HG03442 (cell line): ENCODE results near the gene TMEM185B.
"Not testable (repeated sequence)": the region's sequence is repeated elsewhere in the genome, so short reads cannot be mapped to it uniquely, and the experiment has no call there.

ENCODE experiments used
- ATAC-seq: cut with Tn5 transposase; IDR thresholded peaks from one replicate; pipeline ENCODE4 v1.9.1; 2021; ENCODE audit warnings: mild to moderate bottlenecking, moderate library complexity; ENCODE audit not compliant: unreplicated experiment

TMEM185B gene

GRCh38 chr2:120251880-120252224, 28.7 kb upstream of the TMEM185B start:
- no peak for ATAC-seq

DNA sequence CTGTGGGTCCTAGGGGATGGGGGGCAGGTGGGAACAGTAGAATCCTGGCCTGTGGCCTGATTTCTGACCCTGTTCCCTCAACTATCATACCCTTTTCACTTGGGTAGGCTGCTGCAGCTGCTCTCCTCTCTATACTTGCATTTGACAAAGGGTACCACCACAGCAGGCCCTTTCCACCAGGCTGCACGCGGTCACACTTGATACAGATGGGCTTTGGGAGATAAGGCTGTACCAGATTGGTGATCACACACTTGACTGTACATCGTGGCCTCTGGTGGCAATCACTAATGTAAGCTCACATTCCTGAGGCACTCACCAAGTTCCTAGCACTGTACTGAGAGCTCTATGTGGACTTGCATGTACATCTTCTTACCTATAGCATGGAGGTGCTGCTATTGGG, 27.9 kb upstream of the TMEM185B start:
- no peak for ATAC-seq

DNA sequence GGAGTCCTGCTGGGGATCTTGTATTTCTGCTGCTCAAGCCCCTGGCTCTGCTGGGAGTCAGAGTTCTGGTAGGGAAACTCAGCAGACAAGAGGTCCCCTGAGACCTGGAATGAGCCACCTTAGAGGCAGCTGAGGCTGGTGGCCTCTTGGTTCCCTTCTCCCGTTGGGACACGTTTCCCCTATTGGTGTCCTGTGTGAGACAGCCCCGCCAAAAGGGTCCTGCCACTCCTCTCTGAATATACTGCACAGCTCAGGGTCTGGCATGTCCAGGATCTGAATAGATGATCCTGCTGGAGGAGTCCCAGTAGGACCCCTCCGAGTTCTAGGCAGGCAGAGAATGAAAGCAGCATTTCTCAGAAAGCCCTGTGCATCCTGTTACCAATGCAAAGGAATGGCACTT, 27.4 kb upstream of the TMEM185B start:
- ATAC-seq: no peak

DNA sequence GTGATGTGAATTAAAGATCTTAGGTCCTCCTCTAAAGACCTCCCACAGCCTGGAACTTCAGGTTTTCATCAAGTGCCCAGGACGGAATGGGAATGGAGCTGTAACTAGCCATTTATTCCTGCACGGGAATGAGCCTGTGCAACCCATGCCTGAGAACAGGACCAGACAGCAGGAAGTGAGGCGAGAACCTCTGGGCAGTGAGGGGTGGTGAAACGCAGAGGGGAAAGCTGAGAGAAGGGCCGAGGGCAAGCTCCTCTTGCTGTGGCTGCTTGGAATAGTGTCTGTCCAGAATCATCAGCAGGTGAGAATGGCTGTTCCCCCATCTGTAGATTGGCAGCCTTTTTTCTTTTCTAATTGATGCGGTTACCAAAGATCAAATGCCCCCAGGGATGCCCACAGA, 24.7 kb upstream of the TMEM185B start:
- no peak for ATAC-seq

DNA sequence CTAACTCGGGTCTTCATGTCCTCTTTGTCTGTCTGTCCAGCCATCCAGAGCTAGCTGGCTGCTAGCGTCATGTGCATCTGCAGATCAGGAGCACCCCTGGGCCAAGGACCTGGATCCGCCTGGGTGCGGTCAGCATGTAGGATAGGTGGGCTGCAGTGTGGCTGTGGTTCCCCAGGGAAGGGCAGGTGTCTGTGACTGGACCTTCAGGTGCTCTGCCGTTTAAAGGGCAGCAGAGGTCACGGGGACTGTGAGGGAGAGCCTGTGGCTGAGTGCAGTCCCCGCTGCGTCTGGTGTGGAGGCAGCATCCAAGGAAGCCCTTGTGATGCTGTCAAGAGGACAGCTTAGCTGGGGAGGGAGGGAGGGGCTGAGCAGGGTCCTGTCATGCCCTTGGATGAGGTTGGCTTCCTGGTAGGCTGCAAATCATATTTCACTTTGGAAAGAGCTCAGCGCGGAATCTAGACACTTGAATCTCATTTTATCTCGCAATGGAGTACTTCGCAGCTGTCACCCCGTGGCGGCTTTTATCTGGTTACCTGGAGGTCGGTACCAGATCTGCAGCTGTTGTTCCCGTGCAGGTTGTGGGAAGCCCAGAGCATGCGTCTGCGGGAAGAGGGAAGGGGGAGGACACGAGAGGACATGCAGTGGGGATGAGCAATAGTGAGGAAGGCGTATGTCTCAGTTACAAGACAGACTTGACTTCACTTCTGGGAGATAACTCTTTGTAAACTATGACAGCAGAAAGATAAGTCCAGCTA, 23.5 kb upstream of the TMEM185B start:
- ATAC-seq: no peak

- no peak for ATAC-seq
Measured at GRCh38 chr2:120245520-120246332, 22.5 kb upstream of the TMEM185B start.

- no peak for ATAC-seq
Measured at GRCh38 chr2:120244656-120245519, 21.7 kb upstream of the TMEM185B start.

GRCh38 chr2:120243875-120244553, 20.8 kb upstream of the TMEM185B start:
- no peak for ATAC-seq

- no peak for ATAC-seq
Measured at GRCh38 chr2:120243211-120243610, 20.0 kb upstream of the TMEM185B start.

- no peak for ATAC-seq
Measured at GRCh38 chr2:120241684-120242083, 18.5 kb upstream of the TMEM185B start.

DNA sequence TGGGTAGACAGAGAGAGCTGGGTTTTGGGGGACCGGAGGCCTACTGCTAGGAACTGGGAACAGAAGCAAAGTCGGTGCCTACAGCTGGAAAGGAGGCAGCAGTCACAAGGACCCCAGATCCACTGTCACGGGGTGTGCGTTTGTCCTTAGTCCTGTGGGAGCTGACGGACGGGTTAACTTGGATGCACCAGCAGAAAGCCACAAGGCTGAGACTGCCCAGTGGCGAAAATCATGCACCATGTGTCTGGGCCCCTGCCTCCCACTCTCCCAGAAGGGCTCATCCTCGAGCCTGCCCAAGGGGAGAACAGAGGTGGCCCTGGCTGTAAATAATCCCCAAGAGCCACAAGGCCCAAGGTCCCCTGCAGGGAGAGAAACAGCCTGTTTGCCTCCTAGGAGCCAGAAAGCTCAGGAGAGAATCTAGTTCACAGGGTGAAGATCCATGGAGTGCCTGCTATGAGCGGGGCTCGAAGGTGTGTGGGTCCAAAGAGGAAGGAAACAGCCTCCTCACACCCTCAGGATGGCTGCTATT, 17.8 kb upstream of the TMEM185B start:
- no peak for ATAC-seq

DNA sequence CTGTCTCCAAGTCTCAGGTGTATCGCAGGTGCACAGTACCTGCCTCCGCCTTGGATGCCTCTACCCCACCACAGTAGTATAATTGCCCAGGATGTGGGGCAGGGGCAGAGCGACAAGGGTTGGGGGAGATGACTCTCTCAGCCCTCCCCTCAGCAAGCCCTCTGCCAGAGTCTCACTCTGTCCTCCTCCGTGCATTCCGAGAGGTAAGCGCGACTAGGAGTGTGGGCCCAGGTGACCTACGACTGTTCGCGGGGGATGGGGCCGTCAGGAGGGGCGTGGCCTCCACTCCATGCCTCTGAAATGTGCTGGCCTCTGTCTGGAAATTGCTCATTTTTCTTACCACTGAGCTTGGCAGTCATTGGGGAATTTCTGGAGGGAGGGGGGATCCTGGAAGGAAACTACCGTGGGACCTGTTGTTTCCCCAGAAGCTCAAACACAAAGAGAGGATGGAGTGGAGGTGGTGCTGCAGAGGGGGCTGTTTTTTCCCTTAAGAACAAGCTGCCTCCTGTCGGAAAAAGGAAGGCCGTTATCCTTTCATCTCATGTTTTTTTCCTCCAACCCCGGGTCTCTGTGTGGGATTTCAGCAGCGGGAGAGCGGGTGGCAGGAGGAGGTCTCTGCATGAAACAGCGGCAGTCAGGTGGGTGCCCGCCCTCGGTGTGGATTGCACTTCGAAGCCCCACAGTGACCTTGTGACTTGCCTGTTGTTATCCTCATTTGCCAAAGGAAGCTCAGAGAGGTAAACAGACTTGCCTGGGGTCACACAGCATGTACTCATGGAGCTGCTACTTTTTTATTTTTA, 16.5 kb upstream of the TMEM185B start:
- ATAC-seq: no peak

GRCh38 chr2:120238728-120239487, 15.7 kb upstream of the TMEM185B start:
- no peak for ATAC-seq

DNA sequence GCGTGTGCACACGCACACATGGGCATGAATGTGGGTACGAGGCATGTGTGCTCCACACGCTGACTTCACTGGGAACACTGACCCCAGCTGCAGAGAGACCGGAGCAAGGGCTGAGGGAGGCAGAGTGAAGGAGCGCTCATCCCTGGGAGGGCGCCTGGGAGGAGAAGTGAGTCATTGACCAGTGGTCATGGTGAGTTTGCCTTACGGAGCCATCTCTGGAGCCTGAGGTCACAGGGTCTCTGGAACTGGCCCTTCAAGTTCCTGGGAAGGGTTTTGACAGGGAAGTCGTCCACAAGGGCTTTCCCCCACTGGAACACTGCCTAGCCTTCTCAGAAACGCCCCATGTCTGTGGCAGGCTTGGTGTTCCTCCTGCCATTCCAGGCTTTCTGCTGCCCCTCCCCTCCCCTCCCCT, 14.3 kb upstream of the TMEM185B start:
- no peak for ATAC-seq

DNA sequence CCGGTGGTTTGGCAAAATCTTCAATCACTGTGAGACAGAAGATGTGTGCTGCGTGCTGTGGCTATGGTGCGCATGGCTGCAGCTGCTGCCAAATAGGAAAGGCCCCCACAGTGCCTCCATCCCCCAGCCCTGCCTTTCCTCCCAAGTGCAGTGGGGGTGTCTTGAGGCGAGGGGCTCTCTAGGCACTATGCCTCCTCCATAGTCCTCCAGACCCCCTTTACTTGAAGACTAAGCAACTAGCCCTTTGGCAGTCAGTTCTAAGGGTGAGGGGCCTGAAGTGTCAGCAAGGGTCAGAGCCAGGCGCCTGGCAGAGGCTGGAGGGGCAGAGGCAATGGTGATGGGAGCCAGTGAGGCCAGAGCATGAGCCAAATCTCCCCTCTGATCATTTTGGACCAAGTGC, 13.6 kb upstream of the TMEM185B start:
- no peak for ATAC-seq

DNA sequence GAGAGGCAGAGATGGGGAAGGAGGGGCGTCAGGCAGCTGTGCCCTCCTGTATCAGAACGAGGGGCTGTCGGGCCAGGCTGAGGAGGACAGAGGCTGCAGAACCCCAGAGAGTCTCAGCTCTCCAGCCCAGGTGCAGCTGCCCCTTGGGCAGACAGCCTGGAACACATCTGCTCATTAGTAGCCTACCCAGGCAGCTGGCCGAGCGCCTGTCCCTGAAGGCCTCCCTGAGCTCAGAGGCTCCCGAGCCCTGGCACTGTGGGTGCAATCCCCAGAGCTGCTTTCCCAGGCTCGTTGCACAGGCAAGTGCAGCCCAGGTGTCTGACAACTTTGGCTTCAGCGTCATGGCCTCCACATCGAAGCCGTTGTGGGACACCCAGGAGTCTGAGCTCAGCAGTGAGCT, 13.1 kb upstream of the TMEM185B start:
- no peak for ATAC-seq

GRCh38 chr2:120235681-120236080, 12.5 kb upstream of the TMEM185B start:
- ATAC-seq: no peak

GRCh38 chr2:120235158-120235557, 12.0 kb upstream of the TMEM185B start:
- ATAC-seq: not testable (repeated sequence)

DNA sequence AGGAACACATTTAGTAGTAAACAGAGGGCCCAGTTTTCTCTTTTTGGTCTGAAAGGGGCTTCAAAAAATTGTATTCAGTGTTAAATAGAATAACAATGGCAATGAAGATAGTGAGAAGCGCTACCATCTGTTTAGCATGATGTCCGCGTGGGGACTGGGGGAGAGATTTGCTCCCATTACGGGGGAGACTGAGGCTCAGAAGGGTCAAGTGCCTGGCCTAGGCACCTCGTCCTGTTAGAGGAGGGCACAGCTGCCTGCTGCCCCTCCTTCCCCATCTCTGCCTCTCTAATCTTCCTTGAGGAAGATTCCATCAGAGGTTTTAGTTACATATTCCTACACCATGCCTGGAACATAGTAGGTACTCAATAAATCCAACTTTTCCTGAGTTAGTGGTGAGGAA, 10.1 kb upstream of the TMEM185B start:
- no peak for ATAC-seq
